GM19468 (cell line): ENCODE measurements around the gene PRKD1.
"Not testable (repeated sequence)": the region's sequence is repeated elsewhere in the genome, so short reads cannot be mapped to it uniquely, and the experiment has no call there.

Experiments
- ATAC-seq: cut with Tn5 transposase; IDR thresholded peaks from one replicate; pipeline ENCODE4 v1.9.1; 2021; ENCODE audit warnings: mild to moderate bottlenecking, moderate library complexity, moderate number of reproducible peaks; ENCODE audit not compliant: unreplicated experiment; ENCODE audit errors: extremely low read depth

The PRKD1 gene

GRCh38 chr14:29752221-29752923, 175.3 kb downstream of the PRKD1 start:
- no peak for ATAC-seq

- no peak for ATAC-seq
These were observed 177.8 kb downstream of the PRKD1 start for GRCh38 chr14:29749829-29750228.

GRCh38 chr14:29749327-29749726, 178.3 kb downstream of the PRKD1 start:
- no peak for ATAC-seq

- ATAC-seq, result no peak
These were observed 181.8 kb downstream of the PRKD1 start for GRCh38 chr14:29745863-29746262.

GRCh38 chr14:29743531-29743930, 184.1 kb downstream of the PRKD1 start:
- no peak for ATAC-seq

- ATAC-seq, result no peak
These were observed 185.7 kb downstream of the PRKD1 start for GRCh38 chr14:29741909-29742401.

- no peak for ATAC-seq
These were observed 187.2 kb downstream of the PRKD1 start for GRCh38 chr14:29740491-29740890.

- ATAC-seq, result no peak
These were observed 188.7 kb downstream of the PRKD1 start for GRCh38 chr14:29738950-29739349.

- no peak for ATAC-seq
These were observed 189.6 kb downstream of the PRKD1 start for GRCh38 chr14:29738056-29738455.

GRCh38 chr14:29735459-29735858, 192.2 kb downstream of the PRKD1 start:
- ATAC-seq, result no peak

- ATAC-seq, result no peak
These were observed 192.9 kb downstream of the PRKD1 start for GRCh38 chr14:29734732-29735131.

- ATAC-seq, result not testable (repeated sequence)
These were observed 200.9 kb downstream of the PRKD1 start for GRCh38 chr14:29726560-29727331.

- ATAC-seq, result no peak
These were observed 202.7 kb downstream of the PRKD1 start for GRCh38 chr14:29724991-29725390.

- ATAC-seq, result no peak
These were observed 204.8 kb downstream of the PRKD1 start for GRCh38 chr14:29722831-29723230.

GRCh38 chr14:29721586-29721985, 206.1 kb downstream of the PRKD1 start:
- ATAC-seq, result no peak

GRCh38 chr14:29717901-29718300, 209.7 kb downstream of the PRKD1 start:
- ATAC-seq, result no peak

GRCh38 chr14:29716150-29716549, 211.5 kb downstream of the PRKD1 start:
- no peak for ATAC-seq

- no peak for ATAC-seq
These were observed 215.0 kb downstream of the PRKD1 start for GRCh38 chr14:29712601-29713000.

- no peak for ATAC-seq
These were observed 217.6 kb downstream of the PRKD1 start for GRCh38 chr14:29710015-29710414.

GRCh38 chr14:29709490-29709889, 218.2 kb downstream of the PRKD1 start:
- ATAC-seq, result no peak

GRCh38 chr14:29706700-29707099, 220.9 kb downstream of the PRKD1 start:
- ATAC-seq, result no peak
